BJ (cell line): ENCODE data around the gene WNT8B. TPM values are rescaled to one million over a fixed set of nuclear protein-coding genes. Genes with fewer than 3 reads are reported as not detected.

Experiments
- CTCF ChIA-PET: fragments of 350-600 bp; formaldehyde crosslinking; extraction: SDS; loops from one replicate; lab custom pipeline; 2021; ENCODE audit warnings: antibody characterized with exemption, inconsistent platforms; lab: Yijun Ruan, JAX
- POLR2A ChIA-PET: fragments of 300-600 bp; sonication (Branson Sonifier 250); formaldehyde crosslinking; extraction: SDS; loops from one replicate; lab custom pipeline; 2021; ENCODE audit warnings: antibody characterized with exemption; lab: Charles Lee
- DNase-seq: peaks from one replicate; pipeline ENCODE4 v3.0.0-alpha.2; 2011; ENCODE audit warnings: low read depth
- H3K27me3 ChIP-seq: 2 replicates; pipeline ENCODE4 v1.6.0; 2011; ENCODE audit warnings: low read length; ENCODE audit not compliant: control insufficient read depth, insufficient read depth
- H3K36me3 ChIP-seq: 2 replicates; pipeline ENCODE4 v1.5.1; 2011; ENCODE audit warnings: low read length; ENCODE audit not compliant: control insufficient read depth, insufficient read depth
- H3K4me3 ChIP-seq: 2 replicates; pipeline ENCODE4 v1.5.1; 2011; ENCODE audit warnings: low read depth, mild to moderate bottlenecking, control low read depth, low read length
- polyA plus RNA-seq: library from polyadenylated mRNA; depleted of rRNA; stranded (reverse); fragments of >200 nt; gene quantifications from 2 replicates; pipeline ENCODE4 v1.2.3, GENCODE V29; 2011; rRNA removed
- TF ChIP-seq, protein P1 (sequence below): IDR thresholded peaks from 2 replicates; pipeline ENCODE4 v1.5.1; 2011; ENCODE audit warnings: low read depth, mild to moderate bottlenecking, control low read depth, inconsistent platforms, low read length, moderate library complexity; ENCODE audit not compliant: insufficient read depth

The WNT8B gene
- polyA plus RNA-seq, 1 experiment, result 0.04 TPM

DNA sequence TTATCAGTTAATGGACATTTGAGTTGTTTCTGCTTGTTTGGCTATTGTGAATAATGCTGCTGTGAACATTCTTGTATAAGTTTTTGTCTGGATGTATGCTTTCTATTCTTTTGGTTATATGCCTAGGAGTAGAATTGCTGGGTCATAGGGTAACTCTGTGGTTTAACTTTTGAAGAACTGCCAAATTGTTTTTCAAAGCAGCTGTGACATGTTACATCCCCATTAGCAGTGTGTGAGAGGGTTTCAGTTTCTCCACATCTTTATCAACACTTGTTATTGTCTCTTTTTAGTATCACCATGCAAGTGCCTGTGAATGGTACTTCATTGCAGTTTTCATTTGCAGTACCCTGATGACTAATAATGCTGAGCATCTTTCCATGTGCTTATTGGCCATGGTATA, 69.0 kb downstream of the WNT8B start:
- no peak for DNase-seq
- CTCF ChIA-PET, result interaction anchor here (1.1 to 1.6 kb wide), 2 partner anchors 93 to 211 kb away, joined by 3 read pairs; no protein-coding TSS in a partner anchor
- TF ChIP-seq, protein P1, sequence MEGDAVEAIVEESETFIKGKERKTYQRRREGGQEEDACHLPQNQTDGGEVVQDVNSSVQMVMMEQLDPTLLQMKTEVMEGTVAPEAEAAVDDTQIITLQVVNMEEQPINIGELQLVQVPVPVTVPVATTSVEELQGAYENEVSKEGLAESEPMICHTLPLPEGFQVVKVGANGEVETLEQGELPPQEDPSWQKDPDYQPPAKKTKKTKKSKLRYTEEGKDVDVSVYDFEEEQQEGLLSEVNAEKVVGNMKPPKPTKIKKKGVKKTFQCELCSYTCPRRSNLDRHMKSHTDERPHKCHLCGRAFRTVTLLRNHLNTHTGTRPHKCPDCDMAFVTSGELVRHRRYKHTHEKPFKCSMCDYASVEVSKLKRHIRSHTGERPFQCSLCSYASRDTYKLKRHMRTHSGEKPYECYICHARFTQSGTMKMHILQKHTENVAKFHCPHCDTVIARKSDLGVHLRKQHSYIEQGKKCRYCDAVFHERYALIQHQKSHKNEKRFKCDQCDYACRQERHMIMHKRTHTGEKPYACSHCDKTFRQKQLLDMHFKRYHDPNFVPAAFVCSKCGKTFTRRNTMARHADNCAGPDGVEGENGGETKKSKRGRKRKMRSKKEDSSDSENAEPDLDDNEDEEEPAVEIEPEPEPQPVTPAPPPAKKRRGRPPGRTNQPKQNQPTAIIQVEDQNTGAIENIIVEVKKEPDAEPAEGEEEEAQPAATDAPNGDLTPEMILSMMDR, result no peak
- POLR2A ChIA-PET, result no interaction called here
- Histone ChIP-seq H3K36me3 (peaks cover 3% of the 10 kb centered on the region), H3K27me3 (no peaks in the 10 kb centered on the region), H3K4me3 (no peak overlapping the region)

Other genes with a start within 250 kb of the WNT8B start
- gene CHUK, start 233.4 kb upstream of the WNT8B start, polyA plus RNA-seq, result 8.7 and 16.6 TPM in 2 replicates
- 14.9 and 19.9 TPM in 2 replicates for gene CWF19L1, start 195.4 kb upstream of the WNT8B start, polyA plus RNA-seq
- 18.7 and 39.9 TPM in 2 replicates for gene BLOC1S2, start 176.3 kb upstream of the WNT8B start, polyA plus RNA-seq
- gene PKD2L1, start 132.8 kb upstream of the WNT8B start, polyA plus RNA-seq, result not detected in 2 replicates
- gene SCD, start 115.8 kb upstream of the WNT8B start, polyA plus RNA-seq, result 32.1 and 40.8 TPM in 2 replicates
- 6.5 and 8.3 TPM in 2 replicates for gene SEC31B, start 56.9 kb downstream of the WNT8B start, polyA plus RNA-seq
- gene NDUFB8, start 66.9 kb downstream of the WNT8B start, polyA plus RNA-seq, result 170 and 197 TPM in 2 replicates
- 7.4 and 19.5 TPM in 2 replicates for gene HIF1AN, start 72.9 kb downstream of the WNT8B start, polyA plus RNA-seq